Activated CD8-positive, alpha-beta T cell treated with anti-CD3 and anti-CD28 coated beads, Interleukin-2, amount 10 ng/mL, durations not matched to agents 7 days and 5 days (primary cell): ENCODE results near the gene AP2A1. TPM values are rescaled to one million over a fixed set of nuclear protein-coding genes. Genes with fewer than 3 reads are reported as not detected.

Experiments used
- ATAC-seq: fragments of 150-1000 bp; cut with Tn5 transposase; one replicate; pipeline ENCODE4 v1.10.0; 2021; ENCODE audit warnings: moderate library complexity
- CTCF ChIA-PET: fragments of 350-600 bp; sonication (Branson Sonifier 250); formaldehyde crosslinking; loops from one replicate; lab custom pipeline; 2021; ENCODE audit warnings: antibody characterized with exemption; lab: Charles Lee
- POLR2A ChIA-PET: fragments of 350-600 bp; sonication (Branson Sonifier 250); formaldehyde crosslinking; loops from one replicate; lab custom pipeline; 2021; ENCODE audit warnings: antibody characterized with exemption; lab: Charles Lee
- DNase-seq: peaks from one replicate; pipeline ENCODE4 v3.0.0-alpha.2; 2020
- H3K27ac Mint-ChIP-seq: one replicate; pipeline ENCODE4 v1.8.0; 2021; ENCODE audit warnings: mild to moderate bottlenecking, mixed read lengths
- H3K27me3 Mint-ChIP-seq: one replicate; pipeline ENCODE4 v1.8.0; 2021; ENCODE audit warnings: low read depth, mixed read lengths
- H3K36me3 Mint-ChIP-seq: one replicate; pipeline ENCODE4 v1.8.0; 2021; ENCODE audit warnings: low read depth, mixed read lengths
- H3K4me1 Mint-ChIP-seq: one replicate; pipeline ENCODE4 v1.8.0; 2021; ENCODE audit warnings: low read depth, mixed read lengths
- H3K4me3 Mint-ChIP-seq: one replicate; pipeline ENCODE4 v1.8.0; 2021; ENCODE audit warnings: mild to moderate bottlenecking, mixed read lengths
- H3K9me3 Mint-ChIP-seq: one replicate; pipeline ENCODE4 v1.8.0; 2022; ENCODE audit warnings: mixed read lengths; ENCODE audit not compliant: insufficient read depth
- total RNA-seq, 2 experiments: library from RNA; stranded (reverse); gene quantifications; one replicate each; pipeline ENCODE4 v1.2.3, GENCODE V29; 2021

AP2A1 gene
- total RNA-seq, 2 experiments from 2014 or later: 88.1 to 96.4 TPM

DNA sequence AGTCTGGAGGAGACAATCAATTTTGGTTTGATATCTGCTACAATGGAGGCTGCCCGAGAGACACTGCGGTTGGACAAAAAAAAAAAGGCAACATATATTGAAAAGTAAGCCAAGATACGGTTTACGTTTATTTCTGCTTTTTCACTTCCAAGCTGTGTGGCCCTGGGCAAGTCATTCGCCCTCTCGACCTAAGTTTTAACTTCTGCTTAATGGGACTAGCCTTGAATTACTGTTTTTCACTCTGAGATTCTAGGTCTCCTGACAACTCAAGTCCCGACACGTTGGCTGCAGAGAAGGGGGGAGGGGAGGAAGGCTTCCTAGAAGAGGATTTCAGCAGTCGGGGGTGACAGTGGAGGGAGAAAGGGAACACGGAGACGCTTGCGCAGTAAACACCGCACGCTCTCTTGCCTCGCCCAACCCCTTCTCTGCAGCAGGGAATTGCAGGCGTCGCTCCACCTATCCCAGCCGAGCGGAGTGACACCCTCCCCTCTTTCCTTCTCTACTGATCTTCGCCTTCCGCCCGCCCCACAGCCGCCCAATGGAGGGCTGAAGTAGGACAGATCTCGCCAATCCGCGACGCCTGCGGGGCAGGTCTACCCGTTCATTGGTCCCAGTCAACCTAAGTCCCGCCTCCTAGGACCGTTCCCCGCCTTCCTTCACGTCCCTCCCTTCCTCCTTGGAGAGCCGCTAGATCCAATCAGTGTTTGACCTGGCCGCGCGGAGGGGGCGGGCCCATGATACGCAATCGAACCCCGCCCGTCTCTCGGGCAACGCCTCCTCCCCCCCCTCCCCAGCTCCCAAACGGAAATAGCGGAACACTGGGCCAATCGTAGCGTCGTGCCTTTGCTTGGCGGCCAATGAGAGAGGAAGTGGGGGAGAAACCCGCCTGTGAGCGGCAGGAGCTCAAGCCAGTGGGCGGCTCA is 533 bp upstream of the AP2A1 start:
- Mint-ChIP-seq H3K4me3 (peak overlapping the region; percentile 96), H3K36me3 (peaks cover 10% of the 10 kb centered on the region), H3K27ac (peak overlapping the region; percentile 95), H3K4me1 (peaks cover 40% of the 10 kb centered on the region), H3K9me3 (no peaks in the 10 kb centered on the region), H3K27me3 (no peaks in the 10 kb centered on the region)
- CTCF ChIA-PET: interaction anchor here (1.0 to 3.4 kb wide), 4 partner anchors 49 to 464 kb away, joined by 3 to 26 read pairs (median 4); no protein-coding TSS in a partner anchor
- POLR2A ChIA-PET: interaction anchor here (0.6 to 1.5 kb wide), 7 partner anchors 49 to 163 kb away, joined by 3 to 5 read pairs (median 4); partner anchors contain the start of genes ATF5, MED25 and NUP62
- peak; percentile 94 for ATAC-seq
- DNase-seq: peak; percentile 100

- H3K27me3 Mint-ChIP-seq: no peaks in the 10 kb centered on the region
- ChIA-PET CTCF (interaction anchor here (1.1 to 3.4 kb wide), 3 partner anchors 50 to 465 kb away, joined by 3 to 26 read pairs (median 4); no protein-coding TSS in a partner anchor), POLR2A (interaction anchor here (0.6 to 1.5 kb wide), 5 partner anchors 28 to 298 kb away, joined by 3 to 5 read pairs (median 3); partner anchors contain the start of genes ATF5 and NUP62)
- DNase-seq (no peak), ATAC-seq (no peak)
- H3K4me3 Mint-ChIP-seq: peak overlapping the region; percentile 96
- peaks cover 14% of the 10 kb centered on the region for H3K36me3 Mint-ChIP-seq
- H3K27ac Mint-ChIP-seq: peak overlapping the region; percentile 89
- peaks cover 45% of the 10 kb centered on the region for H3K4me1 Mint-ChIP-seq
- H3K9me3 Mint-ChIP-seq: no peaks in the 10 kb centered on the region
Measured at GRCh38 chr19:49767381-49767780, 580 bp downstream of the AP2A1 start.

DNA sequence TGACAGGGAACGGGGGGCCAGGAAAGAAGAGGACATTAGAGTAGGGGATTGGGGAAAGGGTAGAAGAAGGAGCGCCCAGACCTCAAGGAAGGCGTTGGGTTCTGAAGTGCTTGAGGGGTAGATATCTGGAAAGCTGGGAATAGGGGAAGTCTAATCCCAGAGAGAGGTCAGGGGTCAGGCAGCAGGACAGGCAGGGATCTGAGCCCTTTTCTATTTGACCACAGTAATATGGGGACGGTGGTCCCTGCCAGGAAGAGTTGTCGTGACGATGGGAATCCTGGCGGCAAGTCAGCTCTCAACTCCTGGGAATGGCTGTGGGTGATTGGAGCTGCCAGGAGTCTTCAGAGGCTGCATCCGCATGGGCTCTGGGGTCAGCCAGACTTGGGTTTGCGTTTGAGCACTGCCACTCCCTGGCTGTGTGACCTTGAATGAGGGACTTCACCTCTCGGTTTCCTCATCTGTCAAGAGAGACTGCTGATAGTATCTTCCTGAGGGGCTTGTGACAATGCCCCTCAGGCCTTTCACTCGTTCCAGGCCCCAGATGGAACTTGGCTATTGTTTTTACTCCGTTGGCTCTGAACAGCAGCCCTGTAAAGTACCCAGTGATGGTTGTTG is 1.3 kb downstream of the AP2A1 start:
- ATAC-seq: no peak

DNA sequence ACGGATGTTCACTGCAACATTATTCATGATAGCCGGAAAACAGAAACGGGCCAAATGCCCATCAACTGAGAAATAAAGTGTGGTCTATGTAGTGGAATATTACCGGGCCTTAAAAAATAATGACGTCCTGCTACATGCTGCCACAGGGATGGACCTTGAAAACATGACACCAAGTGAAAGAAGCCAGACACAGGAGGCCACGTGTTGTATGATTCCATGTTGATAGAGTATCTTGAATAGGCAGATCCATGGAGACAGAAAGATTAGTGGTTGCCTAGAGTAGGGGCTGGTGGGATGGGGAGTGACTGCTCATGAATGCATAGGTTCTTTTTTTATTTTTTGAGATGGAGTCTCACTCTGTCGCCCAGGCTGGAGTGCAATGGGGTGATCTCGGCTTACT is 3.7 kb downstream of the AP2A1 start:
- Mint-ChIP-seq H3K36me3 (peaks cover 16% of the 10 kb centered on the region), H3K9me3 (no peaks in the 10 kb centered on the region), H3K4me1 (peaks cover 50% of the 10 kb centered on the region), H3K27ac (no peak overlapping the region), H3K27me3 (no peaks in the 10 kb centered on the region), H3K4me3 (no peak overlapping the region)
- CTCF ChIA-PET: no interaction called here
- POLR2A ChIA-PET: no interaction called here
- no peak for ATAC-seq
- DNase-seq: no peak

More for the DNA sequence above, 1.3 kb downstream of the AP2A1 start:
- CTCF ChIA-PET: interaction anchor here (3.4 kb wide), 1 partner anchor 51 kb away, joined by 26 read pairs; no protein-coding TSS in a partner anchor
- Mint-ChIP-seq H3K4me3 (peak overlapping the region; percentile 96), H3K27ac (peak overlapping the region; percentile 89), H3K27me3 (no peaks in the 10 kb centered on the region), H3K36me3 (peaks cover 16% of the 10 kb centered on the region), H3K4me1 (peaks cover 45% of the 10 kb centered on the region), H3K9me3 (no peaks in the 10 kb centered on the region)
- POLR2A ChIA-PET: interaction anchor here (0.6 to 1.5 kb wide), 4 partner anchors 28 to 298 kb away, joined by 3 to 5 read pairs (median 3); partner anchors contain the start of genes ATF5 and NUP62
- no peak for DNase-seq

DNA sequence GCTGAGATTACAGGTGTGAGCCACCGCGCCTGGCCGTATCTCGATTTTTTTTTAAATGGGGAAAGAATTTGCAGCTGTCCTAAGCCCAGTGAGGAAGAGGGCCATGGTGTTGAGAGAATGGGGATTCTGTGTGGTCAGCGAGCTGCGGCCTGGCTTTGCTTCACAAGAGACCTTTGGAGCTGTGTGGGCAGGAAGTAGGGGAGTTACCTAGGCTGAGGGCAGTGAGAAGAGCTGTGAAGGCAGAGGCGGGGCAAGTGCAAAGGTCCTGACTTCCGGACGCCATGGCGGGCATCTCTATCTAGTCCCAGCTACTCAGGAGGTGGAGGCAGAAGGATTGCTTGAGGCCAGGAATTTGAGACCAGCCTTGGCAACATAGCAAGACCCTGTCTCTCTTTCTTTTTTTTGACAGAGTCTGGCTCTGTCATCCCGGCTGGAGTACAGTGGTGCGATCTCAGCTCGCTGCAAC is 4.9 kb downstream of the AP2A1 start:
- no peaks in the 10 kb centered on the region for H3K9me3 Mint-ChIP-seq
- ATAC-seq (no peak), DNase-seq (no peak)
- H3K36me3 Mint-ChIP-seq: peaks cover 22% of the 10 kb centered on the region
- ChIA-PET CTCF (interaction anchor here (1.6 kb wide), 1 partner anchor 54 kb away, joined by 4 read pairs; no protein-coding TSS in a partner anchor), POLR2A (no interaction called here)
- peak overlapping the region; percentile 60 for H3K27ac Mint-ChIP-seq
- no peak overlapping the region for H3K4me3 Mint-ChIP-seq
- no peaks in the 10 kb centered on the region for H3K27me3 Mint-ChIP-seq
- peaks cover 53% of the 10 kb centered on the region for H3K4me1 Mint-ChIP-seq

GRCh38 chr19:49772850-49773432 is 6.1 kb downstream of the AP2A1 start:
- POLR2A ChIA-PET: no interaction called here
- H3K27me3 Mint-ChIP-seq: no peaks in the 10 kb centered on the region
- H3K27ac Mint-ChIP-seq: no peak overlapping the region
- peaks cover 18% of the 10 kb centered on the region for H3K36me3 Mint-ChIP-seq
- CTCF ChIA-PET: no interaction called here
- peaks cover 48% of the 10 kb centered on the region for H3K4me1 Mint-ChIP-seq
- H3K4me3 Mint-ChIP-seq: no peak overlapping the region
- H3K9me3 Mint-ChIP-seq: no peaks in the 10 kb centered on the region
- no peak for DNase-seq
- no peak for ATAC-seq

GRCh38 chr19:49773663-49774350 is 7.0 kb downstream of the AP2A1 start:
- Mint-ChIP-seq H3K36me3 (peaks cover 18% of the 10 kb centered on the region), H3K9me3 (no peaks in the 10 kb centered on the region), H3K27ac (no peak overlapping the region), H3K27me3 (no peaks in the 10 kb centered on the region), H3K4me3 (no peak overlapping the region), H3K4me1 (peaks cover 45% of the 10 kb centered on the region)
- DNase-seq (no peak), ATAC-seq (no peak)
- ChIA-PET CTCF (no interaction called here), POLR2A (no interaction called here)

DNA sequence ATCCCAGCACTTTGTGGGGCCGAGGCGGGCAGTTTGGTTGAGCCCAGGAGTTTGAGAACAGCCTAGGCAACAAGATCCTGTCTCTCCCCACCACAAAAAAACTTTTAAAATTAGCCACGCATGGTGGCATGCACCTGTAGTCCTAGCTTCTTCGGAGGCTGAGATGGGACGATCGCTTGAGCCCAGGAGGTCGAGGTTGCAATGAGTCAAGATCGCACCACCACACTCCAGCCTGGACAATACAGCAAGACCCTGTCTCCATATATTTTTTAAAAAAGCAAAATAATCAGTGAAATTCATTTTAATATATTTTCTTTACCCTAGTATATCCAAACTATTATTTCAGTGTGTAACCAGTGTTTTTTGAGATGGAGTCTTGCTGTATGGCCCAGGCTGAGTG is 8.2 kb downstream of the AP2A1 start:
- Mint-ChIP-seq H3K4me1 (peaks cover 39% of the 10 kb centered on the region), H3K27me3 (no peaks in the 10 kb centered on the region), H3K27ac (no peak overlapping the region), H3K36me3 (peaks cover 12% of the 10 kb centered on the region), H3K9me3 (no peaks in the 10 kb centered on the region), H3K4me3 (no peak overlapping the region)
- ChIA-PET CTCF (no interaction called here), POLR2A (interaction anchor here (0.6 kb wide), 1 partner anchor 41 kb away, joined by 3 read pairs; no protein-coding TSS in a partner anchor)
- ATAC-seq: no peak
- no peak for DNase-seq

DNA sequence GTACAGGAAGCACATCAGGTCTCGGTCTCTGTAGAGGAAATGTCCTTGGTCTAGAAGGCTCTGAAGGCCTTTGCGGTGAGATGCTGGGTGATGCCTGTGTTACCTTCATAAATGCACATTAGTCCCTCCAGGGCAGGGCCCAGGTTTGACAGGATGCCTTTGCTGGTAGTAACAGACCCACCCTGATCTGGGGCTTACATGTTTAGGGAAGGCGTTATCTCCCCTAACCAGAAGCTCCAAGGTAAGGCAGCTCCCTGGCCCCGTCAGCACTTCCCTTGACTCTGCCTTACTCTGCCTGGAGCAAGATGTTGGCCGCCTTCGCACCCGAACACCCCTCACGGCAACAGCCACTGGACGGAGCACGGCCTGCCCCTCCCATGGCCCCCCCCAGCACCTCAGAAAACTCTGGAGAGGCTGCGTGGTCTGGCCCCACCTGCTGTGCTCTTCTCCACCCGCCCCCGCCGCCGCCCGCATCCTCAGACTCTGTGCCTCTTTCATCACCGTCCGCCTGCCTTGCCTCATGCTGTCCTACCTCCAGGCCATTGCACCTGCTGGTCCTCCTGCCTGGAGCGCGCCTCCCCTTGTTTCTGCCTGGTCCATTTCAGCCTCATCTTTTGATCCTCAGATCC is 9.1 kb downstream of the AP2A1 start:
- DNase-seq: peak; percentile 32

GRCh38 chr19:49776371-49776764 is 9.6 kb downstream of the AP2A1 start:
- peak overlapping the region; percentile 81 for H3K27ac Mint-ChIP-seq
- peaks cover 37% of the 10 kb centered on the region for H3K4me1 Mint-ChIP-seq
- ChIA-PET CTCF (no interaction called here), POLR2A (no interaction called here)
- no peaks in the 10 kb centered on the region for H3K9me3 Mint-ChIP-seq
- peaks cover 17% of the 10 kb centered on the region for H3K36me3 Mint-ChIP-seq
- DNase-seq (no peak), ATAC-seq (no peak)
- no peak overlapping the region for H3K4me3 Mint-ChIP-seq
- H3K27me3 Mint-ChIP-seq: no peaks in the 10 kb centered on the region

More for the DNA sequence above, 9.1 kb downstream of the AP2A1 start:
- no peak overlapping the region for H3K4me3 Mint-ChIP-seq
- H3K27ac Mint-ChIP-seq: peak overlapping the region; percentile 81
- peaks cover 12% of the 10 kb centered on the region for H3K36me3 Mint-ChIP-seq
- no peaks in the 10 kb centered on the region for H3K9me3 Mint-ChIP-seq
- ChIA-PET POLR2A (no interaction called here), CTCF (no interaction called here)
- H3K4me1 Mint-ChIP-seq: peaks cover 34% of the 10 kb centered on the region
- H3K27me3 Mint-ChIP-seq: no peaks in the 10 kb centered on the region
- peak; percentile 50 for ATAC-seq
